Measurements from ENCODE around the gene AP2A2.

AP2A2 gene

DNA sequence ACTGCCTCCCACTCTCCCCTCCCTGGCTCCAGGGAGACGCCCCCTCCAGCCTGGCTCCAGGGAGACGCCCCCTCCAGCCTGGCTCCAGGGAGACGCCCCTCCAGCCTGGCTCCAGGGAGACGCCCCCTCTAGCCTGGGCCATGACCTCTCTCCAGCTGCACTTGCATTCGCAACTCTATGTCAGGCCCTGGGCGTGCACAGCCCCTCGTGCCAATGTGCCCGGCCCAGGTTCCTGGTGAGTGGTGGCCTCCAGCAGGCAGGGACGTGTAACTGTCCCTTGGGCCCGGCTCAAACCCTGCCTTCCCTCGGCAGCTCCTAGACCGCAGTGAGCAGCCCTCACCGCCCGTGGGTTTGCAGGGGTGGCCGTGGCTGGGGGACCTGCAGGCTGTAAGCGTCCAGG lies 104.0 kb downstream of the AP2A2 start:
- no peak overlapping the region for H3K27ac ChIP-seq
- TF ChIP-seq, protein P1, sequence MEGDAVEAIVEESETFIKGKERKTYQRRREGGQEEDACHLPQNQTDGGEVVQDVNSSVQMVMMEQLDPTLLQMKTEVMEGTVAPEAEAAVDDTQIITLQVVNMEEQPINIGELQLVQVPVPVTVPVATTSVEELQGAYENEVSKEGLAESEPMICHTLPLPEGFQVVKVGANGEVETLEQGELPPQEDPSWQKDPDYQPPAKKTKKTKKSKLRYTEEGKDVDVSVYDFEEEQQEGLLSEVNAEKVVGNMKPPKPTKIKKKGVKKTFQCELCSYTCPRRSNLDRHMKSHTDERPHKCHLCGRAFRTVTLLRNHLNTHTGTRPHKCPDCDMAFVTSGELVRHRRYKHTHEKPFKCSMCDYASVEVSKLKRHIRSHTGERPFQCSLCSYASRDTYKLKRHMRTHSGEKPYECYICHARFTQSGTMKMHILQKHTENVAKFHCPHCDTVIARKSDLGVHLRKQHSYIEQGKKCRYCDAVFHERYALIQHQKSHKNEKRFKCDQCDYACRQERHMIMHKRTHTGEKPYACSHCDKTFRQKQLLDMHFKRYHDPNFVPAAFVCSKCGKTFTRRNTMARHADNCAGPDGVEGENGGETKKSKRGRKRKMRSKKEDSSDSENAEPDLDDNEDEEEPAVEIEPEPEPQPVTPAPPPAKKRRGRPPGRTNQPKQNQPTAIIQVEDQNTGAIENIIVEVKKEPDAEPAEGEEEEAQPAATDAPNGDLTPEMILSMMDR (conservative IDR thresholded peaks at IDR 0.05), result no peak

DNA sequence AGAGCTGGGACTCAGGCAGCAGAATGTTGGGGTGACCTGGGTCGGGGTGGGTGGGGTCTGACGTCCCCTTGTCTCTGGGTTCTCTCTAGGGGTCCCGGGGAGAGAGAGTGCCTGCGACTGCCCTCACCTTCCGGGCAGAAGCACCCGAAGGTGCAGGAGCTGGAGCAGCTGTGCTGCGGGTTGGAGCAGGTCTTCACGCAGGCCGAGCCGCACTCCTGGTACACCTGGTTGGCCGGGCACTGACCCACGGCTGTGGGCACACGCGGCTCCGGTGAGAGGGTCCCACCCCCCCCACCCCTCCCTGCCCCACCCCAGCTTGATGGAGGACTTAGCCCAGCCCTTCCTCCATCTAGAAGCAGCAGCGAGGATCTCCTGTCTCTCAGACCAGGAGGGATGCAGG lies 104.4 kb downstream of the AP2A2 start:
- no peak overlapping the region for H3K27ac ChIP-seq
- TF ChIP-seq, protein P1 (conservative IDR thresholded peaks at IDR 0.05), result no peak

DNA sequence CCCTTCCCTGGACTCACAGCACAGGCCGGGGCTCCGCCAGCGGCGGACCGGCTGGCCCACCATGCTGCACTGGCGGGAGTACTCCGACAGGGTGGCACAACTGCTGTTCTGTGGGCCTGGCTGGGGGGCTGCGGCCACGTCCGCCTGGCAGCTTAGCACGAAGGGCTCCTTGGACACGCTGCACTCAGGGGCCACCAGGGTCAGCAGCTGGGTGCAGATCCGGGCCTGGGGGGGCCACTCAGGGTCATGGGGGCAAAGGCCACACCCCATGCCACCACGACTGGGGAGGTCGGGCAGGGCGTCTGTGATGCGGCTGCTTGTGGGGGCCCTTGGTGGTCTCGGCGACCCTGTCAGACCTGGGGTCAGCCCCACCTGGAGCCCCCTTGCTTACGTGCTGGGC lies 104.9 kb downstream of the AP2A2 start:
- H3K27ac ChIP-seq, result no peak overlapping the region
- TF ChIP-seq, protein P1 (conservative IDR thresholded peaks at IDR 0.05), result no peak

DNA sequence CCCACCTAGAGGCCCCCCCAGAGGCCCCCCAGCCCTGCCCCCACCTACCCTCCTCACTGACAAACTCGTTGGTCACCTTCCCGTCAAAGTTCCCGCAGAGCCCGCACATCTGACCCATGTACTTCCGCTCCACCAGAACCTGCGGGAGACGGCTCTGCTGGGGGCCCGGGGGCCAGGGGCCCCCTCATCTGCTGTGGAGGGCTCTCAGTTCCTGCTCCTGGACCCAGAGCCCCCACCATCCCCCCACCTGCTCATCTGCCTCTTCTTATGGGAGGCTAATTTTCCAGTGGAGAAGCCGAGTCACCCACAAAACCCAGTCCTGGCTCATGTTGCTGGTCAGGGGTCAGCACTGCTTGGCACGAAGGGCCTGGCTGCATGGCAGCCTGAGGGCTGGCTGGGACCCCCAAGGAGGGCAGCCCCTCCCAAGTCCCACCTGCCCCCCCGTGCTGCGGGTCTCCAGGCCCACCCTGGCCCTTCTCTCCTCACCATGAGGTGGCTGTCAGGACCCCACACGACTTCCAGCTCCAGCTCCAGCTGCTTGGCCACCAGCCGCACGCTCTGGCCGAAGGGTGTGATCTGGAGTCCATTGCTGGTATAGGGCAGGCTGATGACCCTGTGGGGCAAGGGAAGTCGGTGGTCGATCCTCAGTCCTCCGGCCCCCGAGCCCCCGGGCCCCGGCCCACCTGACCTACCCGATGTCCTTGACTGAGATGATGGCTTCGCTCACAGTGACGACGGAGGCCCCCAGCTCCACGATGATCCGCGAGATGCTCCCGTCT lies 105.6 kb downstream of the AP2A2 start:
- H3K27ac ChIP-seq, result no peak overlapping the region
- TF ChIP-seq, protein P1 (conservative IDR thresholded peaks at IDR 0.05), result no peak

DNA sequence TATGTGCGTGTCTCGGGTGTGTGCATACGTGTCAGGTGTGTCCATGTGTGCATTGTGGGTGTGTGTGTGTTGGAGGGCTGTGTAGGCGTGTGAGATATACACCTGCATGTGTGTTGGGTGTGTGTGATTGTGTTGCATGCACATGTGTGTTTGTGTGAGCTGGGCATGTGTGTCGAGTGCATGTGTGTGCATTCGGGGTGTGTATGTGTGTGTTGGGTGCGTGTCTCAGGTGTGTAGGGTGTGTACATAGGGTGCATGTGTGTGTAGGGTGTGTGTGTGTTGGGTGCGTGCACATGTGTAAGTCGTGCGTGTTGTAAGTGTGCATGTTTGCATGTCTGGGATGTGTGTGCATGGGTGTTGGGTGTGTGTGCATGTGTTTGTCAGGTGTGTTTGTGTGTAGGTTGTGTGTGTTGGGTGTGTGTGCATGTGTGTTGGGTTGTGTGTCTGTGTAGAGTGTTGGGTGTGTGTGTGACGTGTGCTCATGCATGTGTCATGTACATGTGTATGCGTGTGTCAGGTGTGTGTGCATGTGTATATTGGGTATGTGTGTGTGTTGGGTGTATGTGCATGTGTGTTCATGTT lies 106.7 kb downstream of the AP2A2 start:
- H3K27ac ChIP-seq, result no peak overlapping the region
- TF ChIP-seq, protein P1 (conservative IDR thresholded peaks at IDR 0.05), result no peak

DNA sequence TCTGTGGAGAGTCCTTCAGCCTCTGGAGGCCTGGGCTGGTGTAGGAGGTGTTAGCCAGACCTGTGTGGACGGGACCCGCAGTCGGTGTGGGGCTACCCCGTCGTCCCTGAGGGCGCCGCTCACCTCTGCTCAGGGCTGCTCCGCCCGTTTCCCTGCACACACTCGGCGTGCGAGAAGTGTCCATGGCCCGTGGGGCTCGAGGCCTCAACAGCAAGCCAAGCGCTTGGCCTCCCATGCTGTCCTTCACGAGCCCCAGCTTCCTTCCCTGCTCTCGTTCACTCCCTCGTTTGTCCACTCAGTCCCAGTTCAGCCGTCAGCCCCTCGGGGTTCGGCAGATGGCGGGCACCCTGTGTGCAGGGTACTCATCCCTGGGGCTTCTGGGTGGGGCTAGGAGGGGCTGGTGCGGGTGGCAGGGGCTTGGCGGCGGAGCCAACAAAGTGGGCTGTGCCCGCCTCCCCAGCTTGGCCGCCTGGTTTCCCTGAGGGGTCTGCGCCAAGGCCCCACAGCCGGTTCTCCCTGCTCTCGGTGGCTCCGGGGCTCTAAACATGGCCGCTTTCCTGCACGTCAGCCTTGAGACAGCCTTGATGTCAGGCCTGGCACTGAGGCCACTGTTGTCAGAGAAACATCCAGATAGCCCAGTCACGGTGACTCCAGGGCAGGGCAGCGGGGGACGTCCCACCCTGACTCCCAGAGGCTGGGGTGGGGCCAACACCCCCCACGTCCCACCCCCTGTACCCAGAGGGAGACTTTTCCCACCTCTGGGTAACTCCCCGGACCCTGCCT lies 107.5 kb downstream of the AP2A2 start:
- TF ChIP-seq, protein P1 (conservative IDR thresholded peaks at IDR 0.05), result no peak
- no peak overlapping the region for H3K27ac ChIP-seq

DNA sequence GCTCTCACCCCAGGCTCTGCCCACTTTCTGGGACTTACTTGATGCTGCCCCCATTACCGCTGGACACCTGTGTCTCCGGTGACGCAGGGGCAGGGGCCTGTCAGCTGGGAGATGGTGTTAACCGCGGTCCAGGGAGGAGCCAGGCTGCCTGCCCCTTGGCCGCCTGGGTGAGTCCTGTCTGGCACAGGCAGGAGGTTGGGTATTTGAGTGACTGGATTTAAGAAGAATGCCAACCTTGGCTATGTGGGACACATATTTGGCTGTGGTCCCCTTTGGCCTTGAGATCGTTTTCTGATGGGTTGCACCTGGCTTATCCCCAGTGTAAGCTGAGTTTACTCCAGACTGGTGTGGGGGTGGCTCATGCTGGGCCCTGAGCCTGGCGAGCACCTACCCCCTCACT lies 108.3 kb downstream of the AP2A2 start:
- no peak overlapping the region for H3K27ac ChIP-seq
- TF ChIP-seq, protein P1 (conservative IDR thresholded peaks at IDR 0.05), result no peak

Data from VCaP (cell line).